PC-3 (cell line): ENCODE measurements around the gene NHS. TPM values are rescaled to one million over a fixed set of nuclear protein-coding genes. Genes with fewer than 3 reads are reported as not detected.

Experiments
- ATAC-seq: fragments of 200-7000 bp; cut with Tn5 transposase; 2 replicates; pipeline ENCODE4 v1.9.1; 2020; ENCODE audit warnings: mild to moderate bottlenecking, moderate library complexity
- BruUV-seq: library from RNA; stranded (reverse); fragments of 400-500 nt; replicated peaks from 2 replicates; lab custom pipeline; 2021; lab: Mats Ljungman, UMichigan
- CTCF ChIA-PET: fragments of 300-600 bp; sonication (Branson Sonifier 250); formaldehyde crosslinking; loops from one replicate; lab custom pipeline; 2022; ENCODE audit warnings: antibody characterized with exemption; lab: Charles Lee
- POLR2A ChIA-PET: fragments of 300-600 bp; sonication (Branson Sonifier 250); formaldehyde crosslinking; loops from one replicate; lab custom pipeline; 2022; ENCODE audit warnings: antibody characterized with exemption; ENCODE audit not compliant: unreplicated experiment; lab: Charles Lee
- DNase-seq: peaks from one replicate; pipeline ENCODE4 v3.0.0-alpha.2; 2015
- H2AFZ ChIP-seq: fragments of 300-600 bp; sonication (generic); 2 replicates; pipeline ENCODE4 v1.6.0; 2016; ENCODE audit warnings: antibody characterized with exemption, low read length
- H3F3A ChIP-seq: fragments of 300-600 bp; sonication (generic); one replicate; pipeline ENCODE4 v1.6.0; 2017; ENCODE audit warnings: antibody characterized with exemption, low read length, control low read depth, mild to moderate bottlenecking; ENCODE audit not compliant: unreplicated experiment
- H3K27ac ChIP-seq: fragments of 300-600 bp; sonication (generic); 2 replicates; pipeline ENCODE4 v1.5.1; 2016; ENCODE audit warnings: mild to moderate bottlenecking, low read length
- H3K27me3 ChIP-seq: fragments of 300-600 bp; sonication (generic); 2 replicates; pipeline ENCODE4 v1.6.1; 2016; ENCODE audit warnings: low read length, mixed read lengths
- H3K36me3 ChIP-seq: fragments of 300-600 bp; sonication (generic); 2 replicates; pipeline ENCODE4 v1.6.1; 2016; ENCODE audit warnings: low read depth, mixed run types, low read length, mixed read lengths
- H3K4me1 ChIP-seq: fragments of 300-600 bp; sonication (generic); 2 replicates; pipeline ENCODE4 v1.5.1; 2016; ENCODE audit warnings: low read length; ENCODE audit not compliant: insufficient read depth
- H3K4me2 ChIP-seq: fragments of 300-600 bp; sonication (generic); 2 replicates; pipeline ENCODE4 v1.6.0; 2016; ENCODE audit warnings: low read length
- H3K4me3 ChIP-seq: fragments of 300-600 bp; sonication (generic); 2 replicates; pipeline ENCODE4 v1.5.1; 2016; ENCODE audit warnings: mild to moderate bottlenecking, low read length, mixed read lengths
- H3K79me2 ChIP-seq: fragments of 300-600 bp; sonication (generic); 2 replicates; pipeline ENCODE4 v1.6.1; 2017; ENCODE audit warnings: low read length, mixed read lengths
- H3K9ac ChIP-seq: fragments of 300-600 bp; sonication (generic); 2 replicates; pipeline ENCODE4 v1.6.0; 2016; ENCODE audit warnings: mild to moderate bottlenecking, low read length
- H3K9me2 ChIP-seq: fragments of 300-600 bp; sonication (generic); replicated peaks from 2 replicates; pipeline ENCODE4 v1.6.1; 2016; ENCODE audit warnings: mixed run types, low read length, mixed read lengths
- H3K9me3 ChIP-seq: fragments of 300-600 bp; sonication (generic); 2 replicates; pipeline ENCODE4 v1.6.1; 2016; ENCODE audit warnings: low read length, mixed read lengths
- H4K20me1 ChIP-seq: fragments of 300-600 bp; sonication (generic); 2 replicates; pipeline ENCODE4 v1.6.1; 2016; ENCODE audit warnings: low read length, mixed read lengths
- CTCF ChIP-seq: fragments of 300-600 bp; sonication (generic); conservative IDR thresholded peaks from 2 replicates; pipeline ENCODE4 v1.5.1; 2017; ENCODE audit warnings: antibody characterized with exemption, low read depth, mild to moderate bottlenecking, low read length
- EZH2 ChIP-seq: fragments of 300-600 bp; sonication (generic); IDR thresholded peaks from one replicate; pipeline ENCODE4 v1.6.1; 2017; ENCODE audit warnings: antibody characterized with exemption, mild to moderate bottlenecking, low read length; ENCODE audit not compliant: unreplicated experiment
- EZH2phosphoT487 ChIP-seq: fragments of 300-600 bp; sonication (generic); IDR thresholded peaks from 2 replicates; pipeline ENCODE4 v1.6.1; 2018; ENCODE audit warnings: mild to moderate bottlenecking, antibody characterized with exemption, low read length, borderline replicate concordance
- intact Hi-C: fragments of 100-400 bp; cut with micrococcal nuclease; formaldehyde crosslinking; loops from 2 replicates; pipeline ENCODE4 v1.9.0; 2023
- total RNA-seq: library from RNA; depleted of rRNA; stranded (reverse); fragments of >200 nt; gene quantifications from 2 replicates; pipeline ENCODE4 v1.2.3, GENCODE V29; 2014

Gene NHS
- total RNA-seq, 1 experiment from 2014 or later, result 4.9 TPM

GRCh38 chrX:17679820-17680219 lies 304.8 kb downstream of the NHS start:
- Histone ChIP-seq H3K9ac (no peak overlapping the region), H3K27me3 (no peaks in the 10 kb centered on the region), H3K9me3 (no peaks in the 10 kb centered on the region), H4K20me1 (no peaks in the 10 kb centered on the region), H3F3A (no peaks in the 10 kb centered on the region), H3K4me2 (no peak overlapping the region), H3K27ac (no peak overlapping the region), H3K9me2 (no peaks in the 10 kb centered on the region), H3K4me1 (peaks cover 7% of the 10 kb centered on the region; the same call in 1 of the 2 replicates), H3K4me3 (no peak overlapping the region), H3K36me3 (no peaks in the 10 kb centered on the region), H3K79me2 (no peaks in the 10 kb centered on the region), H2AFZ (no peak overlapping the region)
- CTCF ChIA-PET, result interaction anchor here (0.7 kb wide), 1 partner anchor 28 kb away, joined by 4 read pairs; no protein-coding TSS in a partner anchor
- intact Hi-C loops, result no loop called here
- TF ChIP-seq EZH2phosphoT487 (no peak), CTCF (no peak), EZH2 (no peak)
- no peak for DNase-seq
- no TSS peak for BruUV-seq
- POLR2A ChIA-PET, result no interaction called here
- ATAC-seq, result peak; percentile 72

GRCh38 chrX:17680732-17681413 lies 305.9 kb downstream of the NHS start:
- intact Hi-C loops, result no loop called here
- no peak overlapping the region for H2AFZ ChIP-seq
- BruUV-seq, result no TSS peak
- no peaks in the 10 kb centered on the region for H4K20me1 ChIP-seq
- ATAC-seq (no peak), DNase-seq (no peak)
- H3K36me3 ChIP-seq, result no peaks in the 10 kb centered on the region
- no peak overlapping the region for H3K4me2 ChIP-seq
- no peak overlapping the region for H3K27ac ChIP-seq
- peaks cover 7% of the 10 kb centered on the region; the same call in 1 of the 2 replicates for H3K4me1 ChIP-seq
- no peaks in the 10 kb centered on the region for H3K9me2 ChIP-seq
- H3F3A ChIP-seq, result no peaks in the 10 kb centered on the region
- H3K9ac ChIP-seq, result no peak overlapping the region
- ChIA-PET CTCF (no interaction called here), POLR2A (no interaction called here)
- H3K27me3 ChIP-seq, result no peaks in the 10 kb centered on the region
- no peaks in the 10 kb centered on the region for H3K79me2 ChIP-seq
- no peak overlapping the region for H3K4me3 ChIP-seq
- H3K9me3 ChIP-seq, result no peaks in the 10 kb centered on the region
- TF ChIP-seq CTCF (no peak), EZH2 (no peak), EZH2phosphoT487 (no peak)

GRCh38 chrX:17682259-17682658 lies 307.3 kb downstream of the NHS start:
- Histone ChIP-seq H3K9me3 (no peaks in the 10 kb centered on the region), H3K9ac (no peak overlapping the region), H3K9me2 (no peaks in the 10 kb centered on the region), H4K20me1 (no peaks in the 10 kb centered on the region), H3K36me3 (no peaks in the 10 kb centered on the region), H3K4me1 (peaks cover 7% of the 10 kb centered on the region; the same call in 1 of the 2 replicates), H2AFZ (no peak overlapping the region), H3K27me3 (no peaks in the 10 kb centered on the region), H3K79me2 (no peaks in the 10 kb centered on the region), H3F3A (no peaks in the 10 kb centered on the region), H3K27ac (no peak overlapping the region), H3K4me3 (no peak overlapping the region), H3K4me2 (no peak overlapping the region)
- intact Hi-C loops, result no loop called here
- no peak for DNase-seq
- TF ChIP-seq EZH2phosphoT487, result no peak
- TF ChIP-seq EZH2, result no peak
- TF ChIP-seq CTCF, result no peak
- CTCF ChIA-PET, result no interaction called here
- POLR2A ChIA-PET, result no interaction called here
- no TSS peak for BruUV-seq
- no peak for ATAC-seq
